Keratinocyte (primary cell): ENCODE measurements around the gene IRF4. TPM values are rescaled to one million over a fixed set of nuclear protein-coding genes. Genes with fewer than 3 reads are reported as not detected.

ENCODE experiments used
- DNase-seq: peaks from one replicate; pipeline ENCODE4 v3.0.0-alpha.2; 2011; ENCODE audit warnings: low read depth, missing footprints, low spot score
- FAIRE-seq: peaks from 2 replicates; lab custom pipeline; 2011; peaks lifted over from hg19 to GRCh38; lab: Jason Lieb, UNC
- H2AFZ ChIP-seq: 2 replicates; pipeline ENCODE4 v1.6.0; 2012; ENCODE audit warnings: low read length, control low read depth, inconsistent platforms; ENCODE audit not compliant: control insufficient read depth
- H3K27ac ChIP-seq: 2 replicates; pipeline ENCODE4 v1.5.1; 2011; ENCODE audit warnings: low read length; ENCODE audit not compliant: control insufficient read depth, insufficient read depth
- H3K27me3 ChIP-seq: 3 replicates; pipeline ENCODE4 v1.6.0; 2011; ENCODE audit warnings: low read length; ENCODE audit not compliant: control insufficient read depth, insufficient read depth; ENCODE audit errors: extremely low read depth
- H3K36me3 ChIP-seq, 2 experiments: 2 replicates in 1 of 2; 3 replicates in 1 of 2; pipeline ENCODE4 v1.5.1; 2011; ENCODE audit warnings: low read length in 2 of 2, mild to moderate bottlenecking in 1 of 2; ENCODE audit not compliant: control insufficient read depth in 2 of 2, insufficient read depth in 2 of 2; ENCODE audit errors: extremely low read depth in 1 of 2
- H3K4me1 ChIP-seq: 3 replicates; pipeline ENCODE4 v1.5.1; 2011; ENCODE audit warnings: low read length; ENCODE audit not compliant: control insufficient read depth, insufficient read depth; ENCODE audit errors: extremely low read depth
- H3K4me2 ChIP-seq: 3 replicates; pipeline ENCODE4 v1.6.0; 2011; ENCODE audit warnings: low read depth, low read length; ENCODE audit not compliant: control insufficient read depth, insufficient read depth; ENCODE audit errors: extremely low read depth
- H3K4me3 ChIP-seq, 3 experiments: fragments of 200-600 bp in 1 of 3; sonication (generic) in 1 of 3; 2 replicates in 2 of 3; 3 replicates in 1 of 3; pipeline ENCODE4 v1.5.1; 2011 to 2016; ENCODE audit warnings: low read length in 3 of 3, mild to moderate bottlenecking in 3 of 3, control low read depth in 2 of 3, inconsistent platforms in 1 of 3, low read depth in 1 of 3, mixed read lengths in 1 of 3, mixed run types in 1 of 3, moderate library complexity in 1 of 3; ENCODE audit not compliant: control insufficient read depth in 2 of 3, insufficient read depth in 2 of 3; ENCODE audit errors: extremely low read depth in 1 of 3
- H3K79me2 ChIP-seq: 2 replicates; pipeline ENCODE4 v1.6.0; 2012; ENCODE audit warnings: low read length; ENCODE audit not compliant: control insufficient read depth, insufficient read depth
- H3K9ac ChIP-seq: 3 replicates; pipeline ENCODE4 v1.6.0; 2011; ENCODE audit warnings: low read length; ENCODE audit not compliant: control insufficient read depth, insufficient read depth; ENCODE audit errors: extremely low read depth
- H3K9me1 ChIP-seq: 3 replicates; pipeline ENCODE4 v1.6.0; 2011; ENCODE audit warnings: low read length; ENCODE audit not compliant: control insufficient read depth, insufficient read depth; ENCODE audit errors: extremely low read depth
- H3K9me3 ChIP-seq: 2 replicates; pipeline ENCODE4 v1.5.1; 2012; ENCODE audit warnings: low read depth, low read length; ENCODE audit not compliant: control insufficient read depth
- H4K20me1 ChIP-seq: 3 replicates; pipeline ENCODE4 v1.6.0; 2011; ENCODE audit warnings: low read length; ENCODE audit not compliant: control insufficient read depth, insufficient read depth; ENCODE audit errors: extremely low read depth
- CTCF ChIP-seq, 3 experiments: IDR thresholded peaks in 1 of 3; conservative IDR thresholded peaks in 1 of 3; optimal IDR thresholded peaks in 1 of 3; 2 replicates in 2 of 3; 3 replicates in 1 of 3; pipeline versions ENCODE3 to v1.5.1; 2011; ENCODE audit warnings: low read length in 3 of 3, mild to moderate bottlenecking in 3 of 3, moderate library complexity in 2 of 3, control low read depth in 1 of 3, inconsistent platforms in 1 of 3; ENCODE audit not compliant: insufficient read depth in 2 of 3; ENCODE audit errors: extremely low read depth in 1 of 3
- EZH2 ChIP-seq: IDR thresholded peaks from one replicate; pipeline ENCODE4 v1.6.1; 2012; ENCODE audit warnings: inconsistent platforms, mild to moderate bottlenecking, low read length, moderate library complexity
- dilution Hi-C: fragments of 300-500 bp; cut with MboI; formaldehyde crosslinking; loops from one replicate; pipeline ENCODE4 v1.7.0; 2020; ENCODE audit warnings: low sequenced_read_pairs; ENCODE audit not compliant: extremely low pct_ligation_motif_present
- polyA plus RNA-seq, 5 experiments: library from polyadenylated mRNA; depleted of rRNA in 3 of 5; stranded (reverse) in 3 of 5; stranded (forward) in 1 of 5; unstranded in 1 of 5; fragments of >200 nt; gene quantifications; 1 replicate in 1 of 5; 2 replicates in 3 of 5; 3 replicates in 1 of 5; pipeline versions ENCODE4 v1.2.1 to v1.2.3, GENCODE V29; 2011 to 2012; ENCODE audit warnings: missing spikeins in 2 of 5, low read depth in 1 of 5, low replicate concordance in 1 of 5

Gene IRF4
- polyA plus RNA-seq, 1 donor (not counting 4 experiments of a cell fraction or from before 2014, with no cell fraction given) = 0.12 TPM

- H3K9ac ChIP-seq = no peak overlapping the region
- H3K79me2 ChIP-seq = no peaks in the 10 kb centered on the region
- no peaks in the 10 kb centered on the region for H3K9me1 ChIP-seq
- no peak for FAIRE-seq
- H3K36me3 ChIP-seq = no peaks in the 10 kb centered on the region
- H2AFZ ChIP-seq = no peak overlapping the region
- no peaks in the 10 kb centered on the region for H4K20me1 ChIP-seq
- no peaks in the 10 kb centered on the region for H3K4me1 ChIP-seq
- dilution Hi-C loops = no loop called here
- DNase-seq = no peak
- TF ChIP-seq EZH2 (no peak), CTCF (optimal IDR thresholded peaks at IDR 0.05 in 1 of 3, IDR thresholded peaks at IDR 0.05 in 1 of 3, conservative IDR thresholded peaks at IDR 0.05 in 1 of 3; ENCODE audit: extremely low read depth in 1 of 3, insufficient read depth in 2 of 3, low read length in 3 of 3) (no peak)
- H3K27ac ChIP-seq = no peak overlapping the region
- H3K4me3 ChIP-seq = no peak overlapping the region
- peaks cover 2% of the 10 kb centered on the region for H3K9me3 ChIP-seq
- H3K27me3 ChIP-seq = no peaks in the 10 kb centered on the region
- H3K4me2 ChIP-seq = no peak overlapping the region
Measured at GRCh38 chr6:357791-358341, 33.7 kb upstream of the IRF4 start.

GRCh38 chr6:358432-358831 is 33.1 kb upstream of the IRF4 start:
- no peaks in the 10 kb centered on the region for H3K27me3 ChIP-seq
- H3K4me2 ChIP-seq = no peak overlapping the region
- H3K9me1 ChIP-seq = no peaks in the 10 kb centered on the region
- H3K9ac ChIP-seq = no peak overlapping the region
- H3K27ac ChIP-seq = no peak overlapping the region
- H3K4me3 ChIP-seq = no peak overlapping the region
- H2AFZ ChIP-seq = no peak overlapping the region
- no peaks in the 10 kb centered on the region for H3K79me2 ChIP-seq
- TF ChIP-seq EZH2 = no peak
- TF ChIP-seq CTCF (optimal IDR thresholded peaks at IDR 0.05 in 1 of 3, IDR thresholded peaks at IDR 0.05 in 1 of 3, conservative IDR thresholded peaks at IDR 0.05 in 1 of 3; ENCODE audit: extremely low read depth in 1 of 3, insufficient read depth in 2 of 3, low read length in 3 of 3) = no peak
- H3K4me1 ChIP-seq = no peaks in the 10 kb centered on the region
- DNase-seq (no peak), FAIRE-seq (no peak)
- peaks cover 2% of the 10 kb centered on the region for H3K9me3 ChIP-seq
- H4K20me1 ChIP-seq = no peaks in the 10 kb centered on the region
- dilution Hi-C loops = no loop called here
- no peaks in the 10 kb centered on the region for H3K36me3 ChIP-seq
